A673 (cell line): ENCODE data around the gene RPL28.

Experiments used
- CTCF ChIP-seq: fragments of 300-800, 200-600 bp; sonication (generic); conservative IDR thresholded peaks from 2 replicates; pipeline ENCODE4 v1.5.1; 2017; ENCODE audit warnings: low read depth, mild to moderate bottlenecking, antibody characterized with exemption, low read length, moderate library complexity, mixed read lengths
- EZH2 ChIP-seq: fragments of 200-600 bp; sonication (generic); IDR thresholded peaks from 2 replicates; pipeline ENCODE4 v1.6.1; 2017; ENCODE audit warnings: borderline replicate concordance, low read depth, mild to moderate bottlenecking, mixed read lengths, antibody characterized with exemption, low read length; ENCODE audit not compliant: poor library complexity, severe bottlenecking

- TF ChIP-seq CTCF (no peak), EZH2 (no peak)
Measured at GRCh38 chr19:55352040-55352439, 33.7 kb upstream of the RPL28 start.
